ENCODE data around the gene HOXD13. TPM values are rescaled to one million over a fixed set of nuclear protein-coding genes. Genes with fewer than 3 reads are reported as not detected.
A peak's percentile ranks its signal among the peaks of the same experiment; 100 is the strongest.

The HOXD13 gene
- total RNA-seq, 1 experiment from 2014 or later: 32.7 TPM

DNA sequence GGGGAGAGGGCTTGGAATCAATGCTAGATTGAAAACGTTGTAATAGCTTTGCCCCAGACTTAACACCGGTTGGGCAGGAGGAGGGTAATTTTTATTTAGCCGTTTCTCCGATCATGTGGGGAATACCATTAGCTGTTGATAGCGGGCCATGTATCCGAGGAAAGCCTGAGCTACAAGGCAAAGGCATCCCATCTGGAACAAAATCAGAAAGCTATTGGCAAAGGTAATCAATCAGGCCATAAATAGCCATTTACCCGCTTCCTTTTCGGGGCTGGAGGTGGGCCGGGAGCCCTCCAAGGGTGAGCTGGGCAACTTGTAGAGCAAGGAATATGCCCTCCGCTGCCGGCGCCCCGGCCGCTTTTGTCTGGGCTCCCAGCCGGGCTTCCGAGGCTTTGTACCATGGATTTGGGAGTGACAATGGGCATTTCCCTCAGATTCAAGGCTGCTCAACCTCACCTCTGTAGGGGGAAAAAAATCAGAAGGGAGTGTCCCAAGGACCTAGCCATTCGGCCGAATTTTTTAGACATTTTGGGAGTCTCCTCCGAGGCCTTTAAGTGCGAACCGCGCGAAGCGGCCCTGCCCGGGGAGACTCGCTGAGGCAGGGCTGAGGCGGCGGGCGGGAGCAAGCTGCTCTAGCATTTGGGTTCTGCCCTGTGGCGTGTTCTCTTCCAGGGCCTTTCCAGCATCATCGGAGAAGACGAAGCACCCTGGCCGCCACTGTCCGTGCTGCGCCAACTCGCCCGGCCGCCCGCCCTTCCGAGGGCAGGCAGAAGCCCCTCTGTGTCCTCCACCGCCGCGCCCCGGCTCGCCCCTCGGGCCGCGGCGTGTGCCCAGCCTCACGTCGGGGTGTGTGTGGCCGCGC lies 28.9 kb downstream of the HOXD13 start:
- CTCF ChIA-PET: interaction anchor here (0.6 to 2.1 kb wide), 2 partner anchors 10 to 1022 kb away, joined by 3 to 7 read pairs; no protein-coding TSS in a partner anchor
- POLR2A ChIA-PET (ENCODE audit: low non-redundant PET): interaction anchor here (0.6 to 0.7 kb wide), 2 partner anchors 584 to 955 kb away, joined by 3 read pairs; no protein-coding TSS in a partner anchor
- H3K4me1 ChIP-seq (ENCODE audit: insufficient read depth, low read length, poor library complexity, severe bottlenecking): peaks cover 60% of the 10 kb centered on the region
- peak; percentile 61 for DNase-seq (ENCODE audit: low spot score)
- peak overlapping the region; percentile 98 for H3K27ac ChIP-seq (ENCODE audit: low read depth, low read length, poor library complexity, severe bottlenecking)
- BruUV-seq (replicated peaks): no TSS peak
- H3K4me3 ChIP-seq (ENCODE audit: low read depth, low read length, poor library complexity, severe bottlenecking): peak overlapping the region; percentile 71
- no peak for TF ChIP-seq EZH2 (IDR thresholded peaks at IDR 0.05; ENCODE audit: borderline replicate concordance, low read depth, low read length, poor library complexity, severe bottlenecking)
- TF ChIP-seq, protein P1, sequence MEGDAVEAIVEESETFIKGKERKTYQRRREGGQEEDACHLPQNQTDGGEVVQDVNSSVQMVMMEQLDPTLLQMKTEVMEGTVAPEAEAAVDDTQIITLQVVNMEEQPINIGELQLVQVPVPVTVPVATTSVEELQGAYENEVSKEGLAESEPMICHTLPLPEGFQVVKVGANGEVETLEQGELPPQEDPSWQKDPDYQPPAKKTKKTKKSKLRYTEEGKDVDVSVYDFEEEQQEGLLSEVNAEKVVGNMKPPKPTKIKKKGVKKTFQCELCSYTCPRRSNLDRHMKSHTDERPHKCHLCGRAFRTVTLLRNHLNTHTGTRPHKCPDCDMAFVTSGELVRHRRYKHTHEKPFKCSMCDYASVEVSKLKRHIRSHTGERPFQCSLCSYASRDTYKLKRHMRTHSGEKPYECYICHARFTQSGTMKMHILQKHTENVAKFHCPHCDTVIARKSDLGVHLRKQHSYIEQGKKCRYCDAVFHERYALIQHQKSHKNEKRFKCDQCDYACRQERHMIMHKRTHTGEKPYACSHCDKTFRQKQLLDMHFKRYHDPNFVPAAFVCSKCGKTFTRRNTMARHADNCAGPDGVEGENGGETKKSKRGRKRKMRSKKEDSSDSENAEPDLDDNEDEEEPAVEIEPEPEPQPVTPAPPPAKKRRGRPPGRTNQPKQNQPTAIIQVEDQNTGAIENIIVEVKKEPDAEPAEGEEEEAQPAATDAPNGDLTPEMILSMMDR (conservative IDR thresholded peaks at IDR 0.05; ENCODE audit: low read depth, low read length): no peak
- H3K27me3 ChIP-seq (replicated peaks; ENCODE audit: insufficient read depth, low read depth, low read length, poor library complexity): no peaks in the 10 kb centered on the region
- peaks cover 73% of the 10 kb centered on the region for H3K36me3 ChIP-seq (ENCODE audit: insufficient read depth, low read length, poor library complexity, severe bottlenecking)
- intact Hi-C loops (cut with micrococcal nuclease; ENCODE audit: unreplicated experiment): loop anchor here (10.0 kb wide), 1 partner anchor 1633 kb away; no protein-coding TSS in a partner anchor
- no peaks in the 10 kb centered on the region for H3K9me3 ChIP-seq (ENCODE audit: low read depth, low read length, poor library complexity, severe bottlenecking)

DNA sequence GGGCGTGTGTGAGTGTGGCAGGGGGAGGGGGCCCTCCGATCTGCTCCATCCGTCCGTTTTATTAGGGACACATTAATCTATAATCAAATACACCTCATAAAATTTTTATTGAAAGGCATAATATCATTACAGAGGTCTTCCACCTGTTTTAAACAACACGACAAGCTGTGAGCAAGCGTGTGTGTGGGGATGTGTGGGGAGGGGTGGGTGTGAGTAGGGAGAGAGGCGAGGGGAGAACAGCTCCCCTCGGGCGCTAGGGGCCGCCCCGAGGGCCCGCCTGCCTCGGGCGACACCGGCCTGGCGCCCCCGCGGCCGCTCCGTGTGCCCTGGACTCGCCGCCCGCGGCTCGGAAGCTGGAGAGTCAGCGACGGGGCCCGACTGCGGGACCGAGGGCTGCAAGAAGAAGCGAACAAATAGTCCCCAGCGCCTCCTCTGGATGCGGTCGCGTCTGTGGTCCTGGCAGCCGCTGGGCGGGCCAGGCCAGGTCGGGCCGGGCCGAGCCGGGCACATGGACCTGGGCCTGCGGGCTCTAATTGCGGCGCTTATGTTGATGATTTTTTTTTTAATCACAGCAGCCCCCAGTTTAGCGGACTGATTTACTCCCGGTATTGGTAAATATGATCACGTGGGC lies 29.6 kb downstream of the HOXD13 start:
- no peak for TF ChIP-seq EZH2 (IDR thresholded peaks at IDR 0.05; ENCODE audit: borderline replicate concordance, low read depth, low read length, poor library complexity, severe bottlenecking)
- TF ChIP-seq, protein P1 (conservative IDR thresholded peaks at IDR 0.05; ENCODE audit: low read depth, low read length): 0 out of 2 replicates have a peak, but pooled peaks have one; percentile 17
- H3K4me1 ChIP-seq (ENCODE audit: insufficient read depth, low read length, poor library complexity, severe bottlenecking): peaks cover 62% of the 10 kb centered on the region
- CTCF ChIA-PET: interaction anchor here (0.6 to 2.1 kb wide), 5 partner anchors 11 to 532 kb away, joined by 3 to 8 read pairs (median 4); no protein-coding TSS in a partner anchor
- POLR2A ChIA-PET (ENCODE audit: low non-redundant PET): interaction anchor here (0.7 kb wide), 2 partner anchors 803 to 955 kb away, joined by 3 to 8 read pairs; no protein-coding TSS in a partner anchor
- no TSS peak for BruUV-seq (replicated peaks)
- H3K27ac ChIP-seq (ENCODE audit: low read depth, low read length, poor library complexity, severe bottlenecking): peak overlapping the region; percentile 98
- intact Hi-C loops (cut with micrococcal nuclease; ENCODE audit: unreplicated experiment): loop anchor here (10.0 kb wide), 1 partner anchor 1633 kb away; no protein-coding TSS in a partner anchor
- H3K27me3 ChIP-seq (replicated peaks; ENCODE audit: insufficient read depth, low read depth, low read length, poor library complexity): no peaks in the 10 kb centered on the region
- H3K36me3 ChIP-seq (ENCODE audit: insufficient read depth, low read length, poor library complexity, severe bottlenecking): peaks cover 66% of the 10 kb centered on the region
- H3K9me3 ChIP-seq (ENCODE audit: low read depth, low read length, poor library complexity, severe bottlenecking): no peaks in the 10 kb centered on the region
- peak overlapping the region; percentile 71 for H3K4me3 ChIP-seq (ENCODE audit: low read depth, low read length, poor library complexity, severe bottlenecking)
- DNase-seq (ENCODE audit: low spot score): no peak

DNA sequence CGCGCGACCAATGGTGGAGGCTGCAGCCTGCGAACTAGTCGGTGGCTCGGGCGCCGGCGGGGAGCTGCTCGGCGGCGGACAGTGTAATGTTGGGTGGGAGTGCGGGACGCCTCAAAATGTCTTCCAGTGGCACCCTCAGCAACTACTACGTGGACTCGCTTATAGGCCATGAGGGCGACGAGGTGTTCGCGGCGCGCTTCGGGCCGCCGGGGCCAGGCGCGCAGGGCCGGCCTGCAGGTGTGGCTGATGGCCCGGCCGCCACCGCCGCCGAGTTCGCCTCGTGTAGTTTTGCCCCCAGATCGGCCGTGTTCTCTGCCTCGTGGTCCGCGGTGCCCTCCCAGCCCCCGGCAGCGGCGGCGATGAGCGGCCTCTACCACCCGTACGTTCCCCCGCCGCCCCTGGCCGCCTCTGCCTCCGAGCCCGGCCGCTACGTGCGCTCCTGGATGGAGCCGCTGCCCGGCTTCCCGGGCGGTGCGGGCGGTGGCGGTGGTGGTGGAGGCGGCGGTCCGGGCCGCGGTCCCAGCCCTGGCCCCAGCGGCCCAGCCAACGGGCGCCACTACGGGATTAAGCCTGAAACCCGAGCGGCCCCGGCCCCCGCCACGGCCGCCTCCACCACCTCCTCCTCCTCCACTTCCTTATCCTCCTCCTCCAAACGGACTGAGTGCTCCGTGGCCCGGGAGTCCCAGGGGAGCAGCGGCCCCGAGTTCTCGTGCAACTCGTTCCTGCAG lies 30.3 kb downstream of the HOXD13 start, which contains the start of gene HOXD9:
Gene HOXD9 (plus strand): TSS at position 37 of the 728 bp plus-strand sequence. CDS start 50 bp downstream, at position 87.
- POLR2A ChIA-PET (ENCODE audit: low non-redundant PET): interaction anchor here (0.7 kb wide), 1 partner anchor 804 kb away, joined by 8 read pairs; no protein-coding TSS in a partner anchor
- DNase-seq (ENCODE audit: low spot score): peak; percentile 92
- CTCF ChIA-PET: interaction anchor here (0.6 to 2.1 kb wide), 5 partner anchors 12 to 531 kb away, joined by 3 to 8 read pairs (median 4); no protein-coding TSS in a partner anchor
- H3K9me3 ChIP-seq (ENCODE audit: low read depth, low read length, poor library complexity, severe bottlenecking): no peaks in the 10 kb centered on the region
- H3K36me3 ChIP-seq (ENCODE audit: insufficient read depth, low read length, poor library complexity, severe bottlenecking): peaks cover 59% of the 10 kb centered on the region
- peak within 1 kb of the TSS; percentile 98 for H3K27ac ChIP-seq (ENCODE audit: low read depth, low read length, poor library complexity, severe bottlenecking)
- H3K4me1 ChIP-seq (ENCODE audit: insufficient read depth, low read length, poor library complexity, severe bottlenecking): peaks cover 62% of the 10 kb centered on the region
- BruUV-seq (replicated peaks): no TSS peak
- TF ChIP-seq EZH2 (IDR thresholded peaks at IDR 0.05; ENCODE audit: borderline replicate concordance, low read depth, low read length, poor library complexity, severe bottlenecking): no peak
- no peaks in the 10 kb centered on the region for H3K27me3 ChIP-seq (replicated peaks; ENCODE audit: insufficient read depth, low read depth, low read length, poor library complexity)
- intact Hi-C loops (cut with micrococcal nuclease; ENCODE audit: unreplicated experiment): loop anchor here (10.0 kb wide), 1 partner anchor 1632 kb away; no protein-coding TSS in a partner anchor
- H3K4me3 ChIP-seq (ENCODE audit: low read depth, low read length, poor library complexity, severe bottlenecking): peak within 1 kb of the TSS; percentile 71
